Frontal cortex (tissue), 4 donors: ENCODE data around the gene CRAT. TPM values are rescaled to one million over a fixed set of nuclear protein-coding genes. Genes with fewer than 3 reads are reported as not detected.
A peak's percentile ranks its signal among the peaks of the same experiment; 100 is the strongest.
"Not testable (repeated sequence)": the region's sequence is repeated elsewhere in the genome, so short reads cannot be mapped to it uniquely, and the experiment has no call there.

Experiments used
- DNase-seq, 2 donors: peaks; one replicate each; pipeline ENCODE4 v3.0.0; 2012; ENCODE audit warnings: low spot score in 2 of 2
- FAIRE-seq: peaks from 2 replicates; lab custom pipeline; 2012; peaks lifted over from hg19 to GRCh38; lab: Jason Lieb, UNC
- total RNA-seq: library from RNA; depleted of rRNA; stranded (reverse); fragments of >200 nt; gene quantifications from one replicate; pipeline ENCODE4 v1.2.3, GENCODE V29; 2014
- donor health status: control.
- donor health status: control.
- donor health status: control.

CRAT gene
- total RNA-seq, 1 donor from 2014 or later: 12.2 TPM

DNA sequence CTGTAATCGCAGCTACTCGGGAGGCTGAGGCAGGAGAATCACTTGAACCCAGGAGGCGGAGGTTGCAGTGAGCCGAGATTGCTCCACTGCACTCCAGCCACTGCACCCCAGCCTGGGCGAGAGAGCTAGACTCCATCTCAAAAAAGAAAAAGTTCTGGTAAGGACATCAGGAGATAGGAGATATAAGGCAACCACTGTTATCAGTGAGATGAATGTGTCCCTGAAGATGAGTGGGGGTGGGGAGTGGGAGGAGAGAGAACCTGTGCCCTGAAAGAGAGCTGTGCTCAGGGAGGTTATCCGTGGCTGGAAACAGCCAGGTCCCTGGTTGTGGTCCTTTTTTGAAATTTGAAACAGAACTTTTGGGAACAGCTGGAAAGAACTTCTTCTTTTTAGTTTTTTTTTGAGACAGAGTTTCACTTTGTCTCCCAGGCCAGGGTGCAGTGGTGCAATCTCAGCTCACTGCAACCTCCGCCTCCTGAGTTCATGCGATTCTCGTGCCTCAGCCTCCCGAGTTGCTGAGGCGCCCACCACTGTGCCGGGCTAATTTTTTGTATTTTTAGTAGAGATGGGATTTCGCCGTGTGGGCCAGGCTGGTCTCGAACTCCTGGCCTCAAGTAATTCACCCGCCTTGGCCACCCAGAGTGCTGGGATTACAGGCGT is 3.2 kb upstream of the CRAT start:
- no peak for FAIRE-seq
- DNase-seq: no peak

GRCh38 chr9:129112526-129112925 is 1.9 kb upstream of the CRAT start:
- not testable (repeated sequence) for FAIRE-seq, DNase-seq

DNA sequence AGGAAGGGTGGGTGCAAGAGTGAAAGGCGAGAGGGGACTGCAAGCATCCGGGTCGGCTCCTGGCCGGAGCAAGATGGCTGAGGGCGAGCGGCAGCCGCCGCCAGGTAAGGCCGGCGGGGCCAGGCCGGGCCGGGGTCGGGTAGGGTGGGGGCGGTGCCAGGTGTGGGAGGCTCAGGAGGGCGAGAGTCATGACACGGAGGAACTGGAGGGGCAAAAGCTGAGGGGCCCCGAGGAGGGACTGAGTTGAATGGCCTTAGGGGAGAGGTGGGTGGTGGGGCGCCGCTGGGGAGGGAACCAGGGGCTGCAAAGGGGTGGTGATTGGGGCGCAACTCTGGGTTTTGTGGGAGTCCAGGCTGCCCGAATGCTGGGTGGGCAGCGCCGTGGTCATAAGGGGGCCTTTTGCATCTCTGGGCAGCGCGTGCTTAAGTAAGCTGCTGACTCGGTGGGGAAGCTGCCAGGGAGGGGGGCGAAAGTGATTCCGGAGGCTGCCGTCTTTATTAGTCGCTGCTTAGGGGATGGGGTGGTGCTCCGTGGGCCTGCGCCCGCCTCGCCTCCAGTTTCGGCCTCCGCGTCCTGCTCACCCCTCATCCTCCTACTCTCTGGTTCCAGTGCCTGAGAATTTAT is 1.0 kb upstream of the CRAT start:
- DNase-seq: no peak

DNA sequence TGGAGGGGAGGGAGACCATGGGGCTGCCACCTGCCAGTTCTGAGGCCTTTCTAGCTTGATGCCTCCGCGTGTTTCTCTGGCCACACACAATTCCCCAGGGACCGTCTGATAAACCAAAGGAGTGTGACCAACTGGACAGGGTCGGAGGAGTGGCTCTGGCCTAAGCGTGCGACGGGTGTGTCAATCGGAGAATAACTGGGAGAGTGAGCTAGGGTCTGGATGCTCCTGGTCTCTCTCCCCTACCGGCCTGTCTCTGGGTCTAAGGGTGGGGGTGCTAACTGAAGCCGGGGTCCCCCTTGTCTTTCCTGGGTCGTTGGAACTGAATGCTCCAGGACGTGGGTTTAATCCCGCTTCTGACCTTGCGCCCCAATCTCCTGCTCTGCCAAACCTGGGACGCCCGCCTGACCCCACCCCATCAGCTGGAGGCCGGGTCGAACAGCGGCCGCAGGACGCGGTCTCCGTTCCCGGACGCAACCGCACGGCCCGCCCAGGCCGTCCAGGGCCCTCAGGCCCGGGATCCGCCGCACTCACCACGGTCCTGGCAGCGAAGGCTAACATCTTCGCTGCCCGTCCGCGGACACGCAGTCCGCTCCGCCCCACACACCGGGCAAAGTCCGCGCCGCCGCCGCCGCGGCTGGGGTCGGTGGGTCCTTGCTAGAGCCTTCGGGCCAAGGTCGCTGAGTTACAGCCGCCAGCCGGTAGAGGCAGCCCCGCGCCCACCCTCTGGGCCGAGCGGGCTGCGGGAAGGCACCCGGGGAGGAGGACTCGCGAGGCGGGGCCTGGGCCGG is 447 bp downstream of the CRAT start:
- DNase-seq (peak in 1 of 2 donors; percentile 53), FAIRE-seq (no peak)

More for the DNA sequence above, 1.0 kb upstream of the CRAT start:
- FAIRE-seq: no peak

GRCh38 chr9:129109537-129109903 is 1.1 kb downstream of the CRAT start:
- FAIRE-seq (no peak), DNase-seq (no peak)

- DNase-seq (no peak), FAIRE-seq (no peak)
These were observed 1.6 kb downstream of the CRAT start for GRCh38 chr9:129108805-129109536.

DNA sequence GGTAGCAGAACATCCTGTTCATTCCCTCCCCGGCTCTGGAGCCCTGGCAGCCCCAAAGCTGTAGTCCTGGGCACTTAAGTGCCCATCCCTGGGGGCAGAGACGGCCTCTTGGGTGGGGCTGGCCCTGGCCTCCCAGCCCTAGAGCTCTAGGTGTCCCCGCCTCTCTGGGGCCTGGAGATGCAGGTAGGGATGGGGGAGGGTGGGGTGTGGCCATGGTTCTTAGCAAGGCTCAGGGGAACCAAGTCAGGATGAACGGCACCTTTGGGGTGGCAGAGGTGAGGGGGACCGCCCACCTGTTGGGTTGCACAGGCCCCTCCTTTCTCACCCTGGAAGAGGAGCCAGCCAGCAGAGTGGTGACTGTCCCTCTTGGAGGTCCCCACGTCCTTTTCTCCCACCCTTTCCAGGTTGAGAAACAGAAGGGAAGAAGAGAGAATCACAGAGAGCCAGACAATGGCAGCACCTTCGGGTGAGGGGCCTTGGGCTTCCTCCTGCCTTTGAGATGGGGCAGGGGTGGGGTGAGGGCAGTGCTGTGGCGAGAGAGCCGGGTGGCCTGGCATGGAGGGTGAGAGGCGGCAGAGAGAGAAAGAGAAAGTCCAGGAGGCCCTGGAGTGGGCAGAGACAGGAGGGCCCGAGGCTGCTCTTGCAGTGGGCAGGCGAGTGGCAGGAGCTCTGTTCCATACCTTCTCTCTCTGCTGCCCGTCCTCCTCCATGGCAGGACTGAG is 2.3 kb downstream of the CRAT start:
- FAIRE-seq (no peak), DNase-seq (no peak)

- FAIRE-seq: no peak
These were observed 2.9 kb downstream of the CRAT start for GRCh38 chr9:129107651-129108050.

GRCh38 chr9:129105857-129106694 is 4.5 kb downstream of the CRAT start:
- DNase-seq: no peak
- no peak for FAIRE-seq

More at GRCh38 chr9:129107651-129108050, 2.9 kb downstream of the CRAT start:
- DNase-seq: no peak

DNA sequence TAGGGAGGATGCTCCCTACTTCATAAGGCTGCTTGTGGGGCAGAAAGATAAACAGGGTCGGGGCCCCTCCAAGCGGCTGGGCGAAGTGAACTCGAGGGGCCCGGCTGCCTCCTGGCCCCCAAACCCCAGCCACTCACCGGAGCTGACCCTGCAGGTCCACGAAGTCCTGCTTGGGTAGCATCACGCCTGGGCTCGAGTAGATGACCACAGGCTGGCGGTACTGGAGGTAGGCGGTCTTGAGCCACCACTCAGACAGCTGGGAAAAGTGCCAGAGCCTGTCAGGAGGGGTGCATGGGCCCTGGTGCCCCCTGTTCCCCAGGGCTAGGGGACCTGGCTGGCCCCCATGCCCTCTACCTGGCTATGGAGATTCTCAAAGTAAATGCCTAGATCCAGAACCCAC is 6.5 kb downstream of the CRAT start:
- FAIRE-seq (no peak), DNase-seq (no peak)

GRCh38 chr9:129103595-129103965 is 7.0 kb downstream of the CRAT start:
- FAIRE-seq (no peak), DNase-seq (no peak)

DNA sequence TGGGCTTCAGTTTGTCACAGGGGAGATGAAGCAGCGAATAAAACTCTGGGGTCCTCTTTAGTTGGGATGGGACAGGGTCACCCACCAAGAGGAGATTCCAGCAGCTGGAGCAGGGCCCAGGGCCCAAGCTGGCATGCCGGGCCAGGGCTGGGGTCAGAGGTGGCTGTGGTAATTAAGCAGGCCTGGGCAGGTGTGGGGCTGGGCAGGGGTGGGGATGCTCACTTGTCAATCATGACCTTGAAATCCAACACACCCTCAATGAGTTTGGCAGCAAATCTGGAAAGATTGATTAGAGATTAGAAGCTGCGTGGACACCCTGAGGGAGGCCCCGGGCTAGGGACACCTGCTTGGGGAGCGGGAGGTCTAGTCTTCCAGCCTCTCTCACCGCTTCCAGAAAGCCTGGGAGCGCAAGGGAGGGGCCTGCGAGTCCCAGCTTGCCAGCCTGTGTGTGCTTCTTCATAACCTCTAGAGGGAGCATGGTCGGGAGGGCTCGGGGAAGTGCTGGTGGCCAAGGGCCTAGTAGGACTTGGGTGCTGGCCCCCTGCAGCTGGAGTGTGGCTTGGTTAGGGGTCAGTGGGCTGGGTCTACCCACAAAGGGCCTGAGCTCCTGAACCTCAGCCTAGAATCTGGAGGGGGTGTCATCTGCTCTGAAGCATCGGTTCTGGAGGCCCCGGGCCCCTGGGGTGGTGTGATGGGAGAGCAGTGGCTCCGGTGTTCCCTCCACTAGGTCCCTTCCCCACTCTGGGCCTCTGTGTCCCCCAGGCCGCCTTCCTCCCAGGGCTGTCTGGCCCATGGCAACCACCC is 7.6 kb downstream of the CRAT start:
- no peak for FAIRE-seq
- DNase-seq: peak; percentile 43 to 71

- FAIRE-seq (no peak), DNase-seq (no peak)
These were observed 8.5 kb downstream of the CRAT start for GRCh38 chr9:129102095-129102525.

- DNase-seq: no peak
- no peak for FAIRE-seq
These were observed 9.3 kb downstream of the CRAT start for GRCh38 chr9:129101279-129101678.

- no peak for FAIRE-seq
- DNase-seq: no peak
These were observed 10.0 kb downstream of the CRAT start for GRCh38 chr9:129100383-129101169.

GRCh38 chr9:129098328-129098727 is 12.3 kb downstream of the CRAT start:
- DNase-seq (no peak), FAIRE-seq (no peak)

DNA sequence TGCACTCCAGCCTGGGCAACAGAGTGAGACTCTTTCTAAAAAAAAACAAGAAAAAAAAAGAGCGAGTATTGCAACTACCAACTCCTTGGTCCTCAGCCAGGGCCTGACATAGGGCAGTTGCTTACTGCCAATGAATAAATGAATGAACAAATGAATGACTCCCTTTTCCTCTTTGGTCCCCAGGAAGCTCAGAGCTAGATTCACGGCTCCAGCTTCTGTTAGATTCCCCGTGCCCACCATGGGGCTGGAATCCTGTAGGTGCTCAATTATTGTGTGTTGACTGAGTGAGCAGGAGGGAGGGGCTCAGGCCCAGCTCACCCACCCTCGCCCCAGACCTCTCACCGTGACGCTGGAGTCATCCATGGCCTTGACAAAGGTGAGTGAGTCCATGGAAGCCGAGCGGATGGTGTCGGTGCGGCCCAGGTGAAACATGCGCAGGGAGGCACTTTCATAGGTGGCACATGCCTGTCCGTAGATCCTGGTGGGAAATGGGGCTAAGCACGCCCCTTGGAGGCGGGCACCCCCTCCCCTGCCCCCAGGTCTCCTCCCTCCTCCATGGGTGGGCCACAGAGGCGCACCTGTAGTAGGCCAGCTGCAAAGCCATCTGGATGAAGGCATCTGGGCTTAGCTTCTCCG is 12.8 kb downstream of the CRAT start:
- DNase-seq (no peak), FAIRE-seq (no peak)
